NCI-H446 treated with DMSO at 0.1 percent for 48 hours (cell line): Measurements from ENCODE around the gene CLTA.
A peak's percentile ranks its signal among the peaks of the same experiment; 100 is the strongest.

ENCODE experiments used
- DNase-seq: peaks from one replicate; lab custom pipeline; 2025; lab: John Stamatoyannopoulos, UW

Gene CLTA

GRCh38 chr9:36245906-36246305 is 55.2 kb downstream of the CLTA start:
- DNase-seq: no peak

GRCh38 chr9:36247356-36247755 is 56.6 kb downstream of the CLTA start:
- DNase-seq: no peak

GRCh38 chr9:36248061-36248460 is 57.3 kb downstream of the CLTA start:
- DNase-seq: peak; percentile 44

DNA sequence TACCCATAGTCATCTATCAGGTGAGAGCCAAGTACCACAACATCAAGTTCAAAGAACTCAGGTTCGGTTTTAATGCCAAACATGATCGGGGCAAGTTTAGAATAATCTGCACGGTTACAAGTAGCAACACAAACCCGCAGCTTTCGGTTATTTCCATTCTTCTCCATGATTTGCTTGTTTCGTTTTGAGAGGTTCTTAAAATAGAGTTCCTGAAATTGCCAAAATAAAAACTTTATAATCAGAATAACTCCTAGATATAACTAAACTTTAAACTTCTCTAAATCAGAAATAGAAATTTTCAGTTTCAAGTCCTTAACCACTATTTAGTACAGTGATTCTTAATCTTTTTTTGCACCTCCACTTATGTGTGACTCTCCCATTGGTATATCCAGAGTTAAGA is 58.5 kb downstream of the CLTA start:
- DNase-seq: no peak

- no peak for DNase-seq
These were observed 59.4 kb downstream of the CLTA start for GRCh38 chr9:36250079-36250478.

GRCh38 chr9:36251428-36251827 is 60.7 kb downstream of the CLTA start:
- DNase-seq: no peak

- peak; percentile 92 for DNase-seq
These were observed 67.7 kb downstream of the CLTA start, which contains the start of gene GNE for GRCh38 chr9:36258208-36258995. Gene GNE, minus strand, starts transcription at chr9:36258448. Its CDS starts 9,093 bp downstream, at chr9:36249355.

DNA sequence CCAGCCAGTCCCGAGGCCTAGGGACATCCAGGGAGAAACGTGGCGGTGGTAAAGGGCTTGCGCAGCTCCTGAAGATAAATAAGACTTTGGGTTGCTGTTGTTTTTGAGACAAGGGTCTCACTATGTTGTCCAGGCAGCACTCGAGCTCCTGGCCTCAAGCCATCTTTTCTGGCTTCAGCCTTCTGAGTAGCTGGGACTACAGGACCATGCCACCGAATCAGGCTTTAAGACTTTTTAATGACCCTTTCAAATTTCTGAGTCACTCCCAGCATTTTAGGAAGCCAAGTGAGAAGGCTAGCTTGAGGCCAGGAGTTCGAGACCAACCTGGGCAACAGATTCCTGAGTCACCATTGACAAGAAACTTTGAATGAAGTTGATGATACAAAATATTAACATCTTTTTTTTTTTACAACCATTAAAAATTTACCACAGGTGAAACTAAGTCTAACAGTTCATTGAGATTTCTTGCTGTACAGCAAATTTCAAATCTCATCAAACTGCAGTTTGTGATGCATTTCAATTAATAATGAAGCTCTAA is 68.3 kb downstream of the CLTA start:
- no peak for DNase-seq
